Measurements from ENCODE around the gene PRR14. TPM values are rescaled to one million over a fixed set of nuclear protein-coding genes. Genes with fewer than 3 reads are reported as not detected.

The PRR14 gene
- total and polyA plus RNA-seq, 2 of the 8 experiments (the other 6 are each of a cell fraction or from before 2014, with no cell fraction given) = 3.6 to 16.1 TPM

DNA sequence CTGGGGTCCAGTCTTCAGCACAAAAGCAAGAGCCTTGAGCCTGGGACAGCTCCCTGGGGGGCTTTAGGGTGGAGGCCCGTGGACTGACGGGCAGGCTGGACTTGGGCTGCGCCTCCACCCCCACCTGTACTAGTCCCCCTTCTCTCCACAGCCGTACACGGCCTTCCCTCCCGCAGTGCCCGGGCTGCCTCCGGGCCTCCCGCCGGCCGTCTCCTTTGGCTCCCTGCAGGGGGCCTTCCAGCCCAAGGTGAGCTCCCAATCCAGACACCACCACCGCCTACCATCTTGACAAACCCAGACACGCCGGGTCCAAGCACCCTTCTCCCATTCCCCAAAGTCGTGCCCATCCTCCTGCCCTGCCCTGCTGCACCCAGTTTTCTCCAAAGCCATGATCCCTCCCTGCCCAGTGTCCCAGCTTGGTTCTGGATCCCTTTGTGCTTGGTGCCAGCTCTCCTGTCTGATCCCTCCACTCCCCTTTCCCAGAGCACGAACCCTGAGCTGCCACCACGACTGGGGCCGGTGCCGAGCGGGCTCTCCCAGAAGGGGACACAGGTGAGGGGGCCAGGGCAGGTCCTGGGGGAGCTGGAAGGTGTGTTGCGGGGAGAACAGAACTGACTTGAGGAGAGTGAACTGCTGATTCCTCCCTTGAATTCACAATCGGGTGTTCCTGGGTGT lies 14.5 kb downstream of the PRR14 start (continued):
- TF ChIP-seq RBBP5 (IDR thresholded peaks at IDR 0.05; ENCODE audit: borderline replicate concordance, low read depth, low read length) (no peak), SP2 (IDR thresholded peaks at IDR 0.05; ENCODE audit: low read length) (no peak), CREB1 (IDR thresholded peaks at IDR 0.05) (no peak), RAD21 (IDR thresholded peaks at IDR 0.05 in 1 of 2, conservative IDR thresholded peaks at IDR 0.05 in 1 of 2; ENCODE audit: low read depth in 2 of 2, low read length in 2 of 2) (no peak), RFX5 (IDR thresholded peaks at IDR 0.05; ENCODE audit: borderline replicate concordance, low read depth, low read length) (no peak), SIRT6 (IDR thresholded peaks at IDR 0.05; ENCODE audit: low read length) (no peak), KDM5A (IDR thresholded peaks at IDR 0.05; ENCODE audit: low read length) (no peak)
- TF ChIP-seq, protein P1, sequence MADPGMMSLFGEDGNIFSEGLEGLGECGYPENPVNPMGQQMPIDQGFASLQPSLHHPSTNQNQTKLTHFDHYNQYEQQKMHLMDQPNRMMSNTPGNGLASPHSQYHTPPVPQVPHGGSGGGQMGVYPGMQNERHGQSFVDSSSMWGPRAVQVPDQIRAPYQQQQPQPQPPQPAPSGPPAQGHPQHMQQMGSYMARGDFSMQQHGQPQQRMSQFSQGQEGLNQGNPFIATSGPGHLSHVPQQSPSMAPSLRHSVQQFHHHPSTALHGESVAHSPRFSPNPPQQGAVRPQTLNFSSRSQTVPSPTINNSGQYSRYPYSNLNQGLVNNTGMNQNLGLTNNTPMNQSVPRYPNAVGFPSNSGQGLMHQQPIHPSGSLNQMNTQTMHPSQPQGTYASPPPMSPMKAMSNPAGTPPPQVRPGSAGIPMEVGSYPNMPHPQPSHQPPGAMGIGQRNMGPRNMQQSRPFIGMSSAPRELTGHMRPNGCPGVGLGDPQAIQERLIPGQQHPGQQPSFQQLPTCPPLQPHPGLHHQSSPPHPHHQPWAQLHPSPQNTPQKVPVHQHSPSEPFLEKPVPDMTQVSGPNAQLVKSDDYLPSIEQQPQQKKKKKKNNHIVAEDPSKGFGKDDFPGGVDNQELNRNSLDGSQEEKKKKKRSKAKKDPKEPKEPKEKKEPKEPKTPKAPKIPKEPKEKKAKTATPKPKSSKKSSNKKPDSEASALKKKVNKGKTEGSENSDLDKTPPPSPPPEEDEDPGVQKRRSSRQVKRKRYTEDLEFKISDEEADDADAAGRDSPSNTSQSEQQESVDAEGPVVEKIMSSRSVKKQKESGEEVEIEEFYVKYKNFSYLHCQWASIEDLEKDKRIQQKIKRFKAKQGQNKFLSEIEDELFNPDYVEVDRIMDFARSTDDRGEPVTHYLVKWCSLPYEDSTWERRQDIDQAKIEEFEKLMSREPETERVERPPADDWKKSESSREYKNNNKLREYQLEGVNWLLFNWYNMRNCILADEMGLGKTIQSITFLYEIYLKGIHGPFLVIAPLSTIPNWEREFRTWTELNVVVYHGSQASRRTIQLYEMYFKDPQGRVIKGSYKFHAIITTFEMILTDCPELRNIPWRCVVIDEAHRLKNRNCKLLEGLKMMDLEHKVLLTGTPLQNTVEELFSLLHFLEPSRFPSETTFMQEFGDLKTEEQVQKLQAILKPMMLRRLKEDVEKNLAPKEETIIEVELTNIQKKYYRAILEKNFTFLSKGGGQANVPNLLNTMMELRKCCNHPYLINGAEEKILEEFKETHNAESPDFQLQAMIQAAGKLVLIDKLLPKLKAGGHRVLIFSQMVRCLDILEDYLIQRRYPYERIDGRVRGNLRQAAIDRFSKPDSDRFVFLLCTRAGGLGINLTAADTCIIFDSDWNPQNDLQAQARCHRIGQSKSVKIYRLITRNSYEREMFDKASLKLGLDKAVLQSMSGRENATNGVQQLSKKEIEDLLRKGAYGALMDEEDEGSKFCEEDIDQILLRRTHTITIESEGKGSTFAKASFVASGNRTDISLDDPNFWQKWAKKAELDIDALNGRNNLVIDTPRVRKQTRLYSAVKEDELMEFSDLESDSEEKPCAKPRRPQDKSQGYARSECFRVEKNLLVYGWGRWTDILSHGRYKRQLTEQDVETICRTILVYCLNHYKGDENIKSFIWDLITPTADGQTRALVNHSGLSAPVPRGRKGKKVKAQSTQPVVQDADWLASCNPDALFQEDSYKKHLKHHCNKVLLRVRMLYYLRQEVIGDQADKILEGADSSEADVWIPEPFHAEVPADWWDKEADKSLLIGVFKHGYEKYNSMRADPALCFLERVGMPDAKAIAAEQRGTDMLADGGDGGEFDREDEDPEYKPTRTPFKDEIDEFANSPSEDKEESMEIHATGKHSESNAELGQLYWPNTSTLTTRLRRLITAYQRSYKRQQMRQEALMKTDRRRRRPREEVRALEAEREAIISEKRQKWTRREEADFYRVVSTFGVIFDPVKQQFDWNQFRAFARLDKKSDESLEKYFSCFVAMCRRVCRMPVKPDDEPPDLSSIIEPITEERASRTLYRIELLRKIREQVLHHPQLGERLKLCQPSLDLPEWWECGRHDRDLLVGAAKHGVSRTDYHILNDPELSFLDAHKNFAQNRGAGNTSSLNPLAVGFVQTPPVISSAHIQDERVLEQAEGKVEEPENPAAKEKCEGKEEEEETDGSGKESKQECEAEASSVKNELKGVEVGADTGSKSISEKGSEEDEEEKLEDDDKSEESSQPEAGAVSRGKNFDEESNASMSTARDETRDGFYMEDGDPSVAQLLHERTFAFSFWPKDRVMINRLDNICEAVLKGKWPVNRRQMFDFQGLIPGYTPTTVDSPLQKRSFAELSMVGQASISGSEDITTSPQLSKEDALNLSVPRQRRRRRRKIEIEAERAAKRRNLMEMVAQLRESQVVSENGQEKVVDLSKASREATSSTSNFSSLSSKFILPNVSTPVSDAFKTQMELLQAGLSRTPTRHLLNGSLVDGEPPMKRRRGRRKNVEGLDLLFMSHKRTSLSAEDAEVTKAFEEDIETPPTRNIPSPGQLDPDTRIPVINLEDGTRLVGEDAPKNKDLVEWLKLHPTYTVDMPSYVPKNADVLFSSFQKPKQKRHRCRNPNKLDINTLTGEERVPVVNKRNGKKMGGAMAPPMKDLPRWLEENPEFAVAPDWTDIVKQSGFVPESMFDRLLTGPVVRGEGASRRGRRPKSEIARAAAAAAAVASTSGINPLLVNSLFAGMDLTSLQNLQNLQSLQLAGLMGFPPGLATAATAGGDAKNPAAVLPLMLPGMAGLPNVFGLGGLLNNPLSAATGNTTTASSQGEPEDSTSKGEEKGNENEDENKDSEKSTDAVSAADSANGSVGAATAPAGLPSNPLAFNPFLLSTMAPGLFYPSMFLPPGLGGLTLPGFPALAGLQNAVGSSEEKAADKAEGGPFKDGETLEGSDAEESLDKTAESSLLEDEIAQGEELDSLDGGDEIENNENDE (IDR thresholded peaks at IDR 0.05; ENCODE audit: insufficient replicate concordance, low read length) = no peak

Data from H1 (cell line).